HepG2 (cell line): Measurements from ENCODE around the gene MPP1. TPM values are rescaled to one million over a fixed set of nuclear protein-coding genes. Genes with fewer than 3 reads are reported as not detected.

Source experiments
- ATAC-seq: fragments of 200-7000 bp; cut with Tn5 transposase; 3 replicates; pipeline ENCODE4 v1.9.1; 2020; ENCODE audit warnings: mild to moderate bottlenecking, moderate library complexity
- BruUV-seq: library from RNA; stranded (reverse); fragments of 400-500 nt; replicated peaks from 2 replicates; lab custom pipeline; 2021; lab: Mats Ljungman, UMichigan
- CTCF ChIA-PET: fragments of 300-600 bp; formaldehyde crosslinking; extraction: SDS; loops from one replicate; lab custom pipeline; 2021; ENCODE audit warnings: low total read pairs, inconsistent platforms, low intra/inter-chr PET ratio; lab: Yijun Ruan, JAX
- POLR2A ChIA-PET: fragments of 350-600 bp; sonication (Branson Sonifier 250); formaldehyde crosslinking; loops from one replicate; lab custom pipeline; 2020; ENCODE audit warnings: antibody characterized with exemption, inconsistent platforms; lab: Yijun Ruan, JAX
- DNase-seq: peaks from one replicate; pipeline ENCODE4 v3.0.0-alpha.2; 2015; ENCODE audit warnings: low spot score
- FAIRE-seq: peaks from 3 replicates; lab custom pipeline; 2011; peaks lifted over from hg19 to GRCh38; lab: Jason Lieb, UNC
- H2AFZ ChIP-seq: one replicate; pipeline ENCODE4 v1.6.1; 2011; ENCODE audit warnings: low read length, inconsistent platforms
- H3K27ac ChIP-seq: fragments of 300-600 bp; 3 replicates; pipeline ENCODE4 v1.8.0; 2011; ENCODE audit warnings: mixed run types, mild to moderate bottlenecking, mixed read lengths, low read length, inconsistent platforms; ENCODE audit not compliant: insufficient read depth; ENCODE audit errors: extremely low read length
- H3K27me3 ChIP-seq, 2 experiments: fragments of 200-600 bp in 1 of 2; 2 replicates in 1 of 2; 3 replicates in 1 of 2; pipeline versions ENCODE4 v1.6.0 to v1.8.0; 2011; ENCODE audit warnings: low read length in 2 of 2, mild to moderate bottlenecking in 2 of 2, moderate library complexity in 2 of 2, inconsistent platforms in 1 of 2; ENCODE audit not compliant: insufficient read depth in 2 of 2, control insufficient read depth in 1 of 2
- H3K36me3 ChIP-seq, 2 experiments: fragments of 200-600 bp in 1 of 2; replicated peaks in 1 of 2; 2 replicates in 1 of 2; 3 replicates in 1 of 2; pipeline versions ENCODE4 v1.5.1 to v1.8.0; 2011; ENCODE audit warnings: low read length in 2 of 2, inconsistent platforms in 1 of 2; ENCODE audit not compliant: insufficient read depth in 2 of 2, control insufficient read depth in 1 of 2
- H3K4me1 ChIP-seq: 2 replicates; pipeline ENCODE4 v1.5.1; 2012; ENCODE audit warnings: low read length, inconsistent platforms; ENCODE audit not compliant: insufficient read depth
- H3K4me2 ChIP-seq: 2 replicates; pipeline ENCODE4 v1.6.0; 2011; ENCODE audit warnings: low read depth, low read length, inconsistent platforms
- H3K4me3 ChIP-seq, 3 experiments: fragments of 200-600 bp in 1 of 3; sonication (generic), shearing (Covaris generic) in 1 of 3; replicated peaks in 1 of 3; 2 replicates each; pipeline ENCODE4 v1.5.1; 2011 to 2016; ENCODE audit warnings: low read length in 3 of 3, inconsistent platforms in 2 of 3, low read depth in 2 of 3, mild to moderate bottlenecking in 2 of 3, control low read depth in 1 of 3, mixed read lengths in 1 of 3; ENCODE audit not compliant: insufficient read depth in 1 of 3
- H3K79me2 ChIP-seq: one replicate; pipeline ENCODE4 v1.6.1; 2011; ENCODE audit warnings: low read length, inconsistent platforms; ENCODE audit not compliant: insufficient read depth
- H3K9ac ChIP-seq: 2 replicates; pipeline ENCODE4 v1.6.0; 2011; ENCODE audit warnings: mild to moderate bottlenecking, low read depth, low read length, inconsistent platforms; ENCODE audit not compliant: insufficient read depth
- H3K9me3 ChIP-seq: 2 replicates; pipeline ENCODE4 v1.5.1; 2012; ENCODE audit warnings: mild to moderate bottlenecking, low read length
- H4K20me1 ChIP-seq: 2 replicates; pipeline ENCODE4 v1.6.0; 2011; ENCODE audit warnings: inconsistent platforms, mild to moderate bottlenecking, low read length, moderate library complexity; ENCODE audit not compliant: insufficient read depth
- KDM5B ChIP-seq: sonication (generic); formaldehyde crosslinking; IDR thresholded peaks from 2 replicates; pipeline ENCODE4 v1.4.0; 2020; ENCODE audit warnings: missing genetic modification reagents, mild to moderate bottlenecking, borderline replicate concordance
- NFE2L1 ChIP-seq: sonication (generic); formaldehyde crosslinking; IDR thresholded peaks from 2 replicates; pipeline ENCODE4 v1.4.0; 2020; ENCODE audit warnings: missing genetic modification reagents, mild to moderate bottlenecking, borderline replicate concordance
- NR2F6 ChIP-seq, 2 experiments: IDR thresholded peaks; 2 replicates each; pipeline ENCODE4 v1.6.1; 2016; ENCODE audit warnings: antibody characterized with exemption in 1 of 2, mild to moderate bottlenecking in 1 of 2
- TCF7L2 ChIP-seq: IDR thresholded peaks from 2 replicates; pipeline ENCODE4 v1.6.1; 2011; ENCODE audit warnings: mild to moderate bottlenecking, low read depth, low read length, moderate library complexity
- WIZ ChIP-seq: sonication (generic); formaldehyde crosslinking; IDR thresholded peaks from 2 replicates; pipeline ENCODE4 v1.5.1; 2020; ENCODE audit warnings: mild to moderate bottlenecking, missing genetic modification reagents
- ZNF549 ChIP-seq: sonication (generic); formaldehyde crosslinking; IDR thresholded peaks from 2 replicates; pipeline ENCODE4 v1.5.0; 2020; ENCODE audit warnings: missing genetic modification reagents
- ZNF841 ChIP-seq: sonication (generic); formaldehyde crosslinking; IDR thresholded peaks from 2 replicates; pipeline ENCODE4 v1.8.1; 2023; ENCODE audit warnings: missing genetic modification reagents, borderline replicate concordance
- WGBS: methylation state at CpG from one replicate; pipeline ENCODE4 v1.1.6; 2017; ENCODE audit warnings: low lambda C conversion rate; 5-methylcytosine and 5-hydroxymethylcytosine counted together
- in situ Hi-C: cut with HindIII; loops from 2 replicates; pipeline ENCODE4 v1.10.0; 2017; ENCODE audit warnings: low pct_unique_long_range_greater_than_20kb; ENCODE audit not compliant: extremely low pct_ligation_motif_present
- intact Hi-C: fragments of 100-400 bp; cut with micrococcal nuclease; formaldehyde crosslinking; loops from one replicate; pipeline ENCODE4 v1.10.0; 2022; ENCODE audit not compliant: unreplicated experiment
- polyA plus RNA-seq, 8 experiments: library from polyadenylated mRNA; depleted of rRNA in 3 of 8; stranded (reverse) in 7 of 8; unstranded in 1 of 8; fragments of >200 nt; fragmentation: Illumina TruSeq in 4 of 8; extraction: Trizol in 4 of 8; gene quantifications; 2 replicates each; pipeline versions ENCODE4 v1.2.1 to v1.2.3, GENCODE V29; 2011 to 2016; ENCODE audit warnings: low read depth in 4 of 8, missing spikeins in 1 of 8, mixed read lengths in 1 of 8; ENCODE audit not compliant: insufficient read depth in 1 of 8
- total RNA-seq, 5 experiments: library from RNA; depleted of rRNA; stranded (reverse); fragments of >200 nt; fragmentation: Illumina TruSeq; extraction: Trizol; gene quantifications; 2 replicates each; pipeline ENCODE4 v1.2.3, GENCODE V29; 2016; ENCODE audit warnings: low read depth in 1 of 5
- TF ChIP-seq, protein P1 (sequence below): sonication (generic); formaldehyde crosslinking; IDR thresholded peaks from 2 replicates; pipeline ENCODE4 v1.9.0; 2021; ENCODE audit warnings: missing genetic modification reagents, borderline replicate concordance

Gene MPP1
- total and polyA plus RNA-seq, 2 of the 13 experiments (the other 11 are each of a cell fraction or from before 2014, with no cell fraction given) = 7.8 to 8.1 TPM

DNA sequence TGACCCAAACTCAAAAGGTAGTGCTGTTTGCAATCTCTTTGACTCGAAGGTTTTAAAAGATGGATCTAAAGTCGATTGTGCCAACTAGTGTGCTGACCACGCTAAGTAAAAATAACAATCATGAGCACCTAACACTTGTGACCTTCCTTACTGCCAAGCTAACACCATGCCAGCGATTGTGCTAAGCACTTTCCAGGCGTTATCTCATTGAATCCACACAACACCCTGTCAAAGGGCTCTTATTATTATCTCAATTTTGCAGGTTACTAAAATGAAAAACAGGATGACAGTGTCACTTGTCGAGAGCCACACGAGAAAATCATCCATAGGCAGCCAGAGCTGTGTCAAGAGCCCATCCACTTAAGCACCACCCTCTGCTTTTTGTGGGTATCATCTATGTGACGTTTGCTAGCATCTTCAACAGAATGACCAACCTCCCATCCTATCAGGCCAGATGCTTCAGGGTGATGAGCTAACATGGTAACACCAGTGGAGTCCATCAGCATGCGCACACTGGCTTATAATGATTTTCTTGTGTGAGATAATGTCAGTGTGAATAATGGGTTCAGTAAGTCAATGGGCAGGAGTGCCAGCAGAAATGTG, 53.5 kb downstream of the MPP1 start:
- H3K36me3 ChIP-seq = no peaks in the 10 kb centered on the region
- in situ Hi-C loops (no loop called here), intact Hi-C loops (no loop called here)
- POLR2A ChIA-PET = no interaction called here
- no peak overlapping the region for H3K27ac ChIP-seq
- no peak for TF ChIP-seq NR2F6 (IDR thresholded peaks at IDR 0.05)
- TF ChIP-seq NR2F6 (CRISPR knock-in tag; IDR thresholded peaks at IDR 0.05) = no peak
- no peak for TF ChIP-seq ZNF841 (CRISPR knock-in tag)
- TF ChIP-seq TCF7L2 = no peak
- H4K20me1 ChIP-seq = no peaks in the 10 kb centered on the region
- peaks cover 2 to 24% of the 10 kb centered on the region in 2 experiments; a peak in 4 of 5 replicates for H3K27me3 ChIP-seq
- 57% methylated on average over 8 of the region's 9 CpGs for WGBS
- H3K79me2 ChIP-seq = no peaks in the 10 kb centered on the region
- CTCF ChIA-PET = no interaction called here
- no TSS peak for BruUV-seq
- no peaks in the 10 kb centered on the region for H3K4me1 ChIP-seq
- no peaks in the 10 kb centered on the region for H3K9me3 ChIP-seq
- FAIRE-seq = no peak
- H3K4me2 ChIP-seq = no peak overlapping the region
- ATAC-seq = no peak
- DNase-seq = no peak
- no peak overlapping the region for H3K4me3 ChIP-seq
- H2AFZ ChIP-seq = no peak overlapping the region
- no peak overlapping the region for H3K9ac ChIP-seq

DNA sequence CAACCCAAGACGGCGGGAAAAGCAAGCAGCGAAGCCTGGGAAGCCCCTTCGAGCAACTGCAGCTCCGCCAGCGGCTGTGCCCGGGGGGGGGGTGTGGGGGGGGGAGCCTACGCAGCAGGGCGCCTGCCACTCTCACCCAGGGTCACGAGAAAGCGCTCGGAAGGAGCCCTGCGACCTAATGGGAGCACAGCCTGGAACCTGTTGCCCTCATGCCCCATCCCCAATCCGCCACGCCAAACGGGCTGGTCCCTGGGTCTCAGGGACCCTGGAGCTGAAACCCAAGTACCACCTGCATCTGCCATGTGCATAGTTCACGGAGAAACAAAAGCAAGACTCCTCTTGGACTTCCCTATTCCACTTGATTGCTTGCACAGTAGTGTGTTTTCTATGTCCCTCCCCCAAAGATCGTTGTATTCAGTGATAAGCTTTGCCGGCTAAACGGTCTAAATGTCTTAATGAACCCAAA, 54.0 kb downstream of the MPP1 start:
- Histone ChIP-seq H4K20me1 (no peaks in the 10 kb centered on the region), H2AFZ (no peak overlapping the region), H3K9ac (no peak overlapping the region), H3K4me3 (no peak overlapping the region), H3K4me2 (no peak overlapping the region), H3K9me3 (no peaks in the 10 kb centered on the region), H3K36me3 (no peaks in the 10 kb centered on the region), H3K4me1 (no peaks in the 10 kb centered on the region), H3K27me3 (peaks cover 2 to 24% of the 10 kb centered on the region in 2 experiments; a peak in 4 of 5 replicates), H3K27ac (no peak overlapping the region), H3K79me2 (no peaks in the 10 kb centered on the region)
- 90% methylated on average over 2 of the region's 20 CpGs for WGBS
- TF ChIP-seq, protein P1, sequence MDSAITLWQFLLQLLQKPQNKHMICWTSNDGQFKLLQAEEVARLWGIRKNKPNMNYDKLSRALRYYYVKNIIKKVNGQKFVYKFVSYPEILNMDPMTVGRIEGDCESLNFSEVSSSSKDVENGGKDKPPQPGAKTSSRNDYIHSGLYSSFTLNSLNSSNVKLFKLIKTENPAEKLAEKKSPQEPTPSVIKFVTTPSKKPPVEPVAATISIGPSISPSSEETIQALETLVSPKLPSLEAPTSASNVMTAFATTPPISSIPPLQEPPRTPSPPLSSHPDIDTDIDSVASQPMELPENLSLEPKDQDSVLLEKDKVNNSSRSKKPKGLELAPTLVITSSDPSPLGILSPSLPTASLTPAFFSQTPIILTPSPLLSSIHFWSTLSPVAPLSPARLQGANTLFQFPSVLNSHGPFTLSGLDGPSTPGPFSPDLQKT (CRISPR knock-in tag) = no peak
- TF ChIP-seq NFE2L1 (CRISPR knock-in tag) (no peak), WIZ (no peak), ZNF549 (CRISPR knock-in tag) (no peak), KDM5B (no peak)
- CTCF ChIA-PET = no interaction called here
- FAIRE-seq (no peak), ATAC-seq (no peak), DNase-seq (no peak)
- POLR2A ChIA-PET = no interaction called here
- BruUV-seq = no TSS peak
- in situ Hi-C loops (no loop called here), intact Hi-C loops (no loop called here)
